GM18951 (cell line): ENCODE data around the gene MTERF1.

Source experiments
- POLR2A ChIP-seq: IDR thresholded peaks from 4 replicates; pipeline ENCODE4 v1.6.1; 2011; ENCODE audit warnings: mild to moderate bottlenecking; ENCODE audit not compliant: insufficient read length, insufficient read depth; ENCODE audit errors: extremely low read depth
- in situ Hi-C: fragments of 300-500 bp; cut with MboI; formaldehyde crosslinking; loops from one replicate; pipeline ENCODE4 v1.12.0; 2022; ENCODE audit warnings: low sequenced_read_pairs, mixed read lengths, inconsistent platforms; ENCODE audit not compliant: unreplicated experiment

MTERF1 gene

GRCh38 chr7:91864070-91864469, 16.4 kb downstream of the MTERF1 start:
- in situ Hi-C loops, result no loop called here
- TF ChIP-seq POLR2A, result no peak

GRCh38 chr7:91852263-91852741, 28.2 kb downstream of the MTERF1 start:
- in situ Hi-C loops, result no loop called here

GRCh38 chr7:91850455-91850854, 30.0 kb downstream of the MTERF1 start:
- in situ Hi-C loops, result no loop called here
- no peak for TF ChIP-seq POLR2A

More at GRCh38 chr7:91852263-91852741, 28.2 kb downstream of the MTERF1 start:
- TF ChIP-seq POLR2A, result no peak

- no peak for TF ChIP-seq POLR2A
- in situ Hi-C loops, result loop anchor here (25.0 kb wide), 1 partner anchor 589 kb away; the partner anchor contains the start of gene GATAD1
Observed at GRCh38 chr7:91847876-91848588, 32.5 kb downstream of the MTERF1 start.

GRCh38 chr7:91847231-91847630, 33.3 kb downstream of the MTERF1 start:
- no peak for TF ChIP-seq POLR2A
- in situ Hi-C loops, result loop anchor here (25.0 kb wide), 1 partner anchor 590 kb away; the partner anchor contains the start of gene GATAD1

- TF ChIP-seq POLR2A, result no peak
- in situ Hi-C loops, result loop anchor here (25.0 kb wide), 1 partner anchor 591 kb away; the partner anchor contains the start of gene GATAD1
Observed at GRCh38 chr7:91846436-91846835, 34.1 kb downstream of the MTERF1 start.

- in situ Hi-C loops, result loop anchor here (25.0 kb wide), 1 partner anchor 593 kb away; the partner anchor contains the start of gene GATAD1
- no peak for TF ChIP-seq POLR2A
Observed at GRCh38 chr7:91843831-91844230, 36.7 kb downstream of the MTERF1 start.

- in situ Hi-C loops, result loop anchor here (25.0 kb wide), 1 partner anchor 599 kb away; the partner anchor contains the start of gene GATAD1
- TF ChIP-seq POLR2A, result no peak
Observed at GRCh38 chr7:91838439-91838838, 42.1 kb downstream of the MTERF1 start.

GRCh38 chr7:91837397-91838070, 43.0 kb downstream of the MTERF1 start:
- no peak for TF ChIP-seq POLR2A
- in situ Hi-C loops, result loop anchor here (25.0 kb wide), 1 partner anchor 600 kb away; the partner anchor contains the start of gene GATAD1

GRCh38 chr7:91835826-91836368, 44.6 kb downstream of the MTERF1 start:
- TF ChIP-seq POLR2A, result no peak
- in situ Hi-C loops, result loop anchor here (25.0 kb wide), 1 partner anchor 601 kb away; the partner anchor contains the start of gene GATAD1

GRCh38 chr7:91835091-91835825, 45.2 kb downstream of the MTERF1 start:
- TF ChIP-seq POLR2A, result no peak
- in situ Hi-C loops, result loop anchor here (25.0 kb wide), 1 partner anchor 602 kb away; the partner anchor contains the start of gene GATAD1

- in situ Hi-C loops, result loop anchor here (25.0 kb wide), 1 partner anchor 605 kb away; the partner anchor contains the start of gene GATAD1
- TF ChIP-seq POLR2A, result no peak
Observed at GRCh38 chr7:91832493-91833045, 47.9 kb downstream of the MTERF1 start.

GRCh38 chr7:91827169-91827568, 53.3 kb downstream of the MTERF1 start:
- TF ChIP-seq POLR2A, result no peak
- in situ Hi-C loops, result loop anchor here (25.0 kb wide), 1 partner anchor 610 kb away; the partner anchor contains the start of gene GATAD1
